ENCODE data around the gene WWOX. TPM values are rescaled to one million over a fixed set of nuclear protein-coding genes. Genes with fewer than 3 reads are reported as not detected.

WWOX gene
- total and polyA plus RNA-seq, 2 donors (not counting 1 experiment from before 2014, with no cell fraction given), result 10.5 to 42.3 TPM

- no peaks in the 10 kb centered on the region for H3K4me1 ChIP-seq (ENCODE audit: control insufficient read depth in 2 of 2, insufficient read depth in 2 of 2, low read length in 2 of 2)
- POLR2A ChIA-PET, result no interaction called here
- no peaks in the 10 kb centered on the region for H4K20me1 ChIP-seq (ENCODE audit: control insufficient read depth, insufficient read depth, low read length, poor library complexity, severe bottlenecking)
- Mint-ChIP-seq H3K9me3 (ENCODE audit: insufficient read depth) (no peaks in the 10 kb centered on the region), H3K4me1 (no peaks in the 10 kb centered on the region), H3K4me3 (no peak overlapping the region), H3K27me3 (no peaks in the 10 kb centered on the region), H3K27ac (no peak overlapping the region)
- CTCF ChIA-PET, result interaction anchor here (1.0 kb wide), 1 partner anchor 189 kb away, joined by 3 read pairs; no protein-coding TSS in a partner anchor
- no peaks in the 10 kb centered on the region for H3K79me2 ChIP-seq (ENCODE audit: control insufficient read depth, insufficient read depth, low read length)
- H3K27me3 ChIP-seq (replicated peaks in 1 of 4; ENCODE audit: control extremely low read depth in 1 of 4, control insufficient read depth in 3 of 4, insufficient read depth in 4 of 4, low read length in 3 of 4), result no peaks in the 10 kb centered on the region
- ATAC-seq (ENCODE audit: low read depth), result no peak
- TF ChIP-seq EZH2 (IDR thresholded peaks at IDR 0.05; ENCODE audit: borderline replicate concordance, insufficient read depth, low read depth, low read length, poor library complexity, severe bottlenecking), result no peak
- no peak for DNase-seq
- intact Hi-C loops (cut with micrococcal nuclease), result no loop called here
- no peak overlapping the region for H3K4me3 ChIP-seq (ENCODE audit: control extremely low read depth in 1 of 5, extremely low read depth in 1 of 5, insufficient read depth in 1 of 5, low read depth in 2 of 5, low read length in 4 of 5)
- 98% methylated on average over 6 of the region's 13 CpGs for WGBS (ENCODE audit: insufficient coverage)
- H3K4me2 ChIP-seq (replicated peaks; ENCODE audit: low read depth, low read length, poor library complexity, severe bottlenecking), result no peak overlapping the region
- no peak overlapping the region for H3K9ac ChIP-seq (ENCODE audit: low read length)
- H2AFZ ChIP-seq (ENCODE audit: insufficient read depth, low read depth, low read length, poor library complexity, severe bottlenecking), result no peak overlapping the region
- H3K36me3 ChIP-seq (replicated peaks in 1 of 2; ENCODE audit: control extremely low read depth in 1 of 2, control insufficient read depth in 1 of 2, extremely low read depth in 1 of 2, insufficient read depth in 2 of 2, low read length in 1 of 2), result no peaks in the 10 kb centered on the region
- H3K27ac ChIP-seq (ENCODE audit: low read length in 2 of 2), result no peak overlapping the region
- H3K9me3 ChIP-seq (ENCODE audit: control extremely low read depth in 1 of 3, control insufficient read depth in 2 of 3, insufficient read depth in 1 of 3, low read length in 2 of 3), result no peaks in the 10 kb centered on the region
Measured at GRCh38 chr16:78249056-78249455, 149.6 kb downstream of the WWOX start.

- Histone ChIP-seq H3K4me1 (ENCODE audit: control insufficient read depth in 2 of 2, insufficient read depth in 2 of 2, low read length in 2 of 2) (no peaks in the 10 kb centered on the region), H3K4me3 (ENCODE audit: control extremely low read depth in 1 of 5, extremely low read depth in 1 of 5, insufficient read depth in 1 of 5, low read depth in 2 of 5, low read length in 4 of 5) (no peak overlapping the region), H3K27ac (ENCODE audit: low read length in 2 of 2) (no peak overlapping the region), H2AFZ (ENCODE audit: insufficient read depth, low read depth, low read length, poor library complexity, severe bottlenecking) (no peak overlapping the region), H3K4me2 (replicated peaks; ENCODE audit: low read depth, low read length, poor library complexity, severe bottlenecking) (no peak overlapping the region), H3K27me3 (replicated peaks in 1 of 4; ENCODE audit: control extremely low read depth in 1 of 4, control insufficient read depth in 3 of 4, insufficient read depth in 4 of 4, low read length in 3 of 4) (no peaks in the 10 kb centered on the region), H3K9ac (ENCODE audit: low read length) (no peak overlapping the region), H3K9me3 (ENCODE audit: control extremely low read depth in 1 of 3, control insufficient read depth in 2 of 3, insufficient read depth in 1 of 3, low read length in 2 of 3) (no peaks in the 10 kb centered on the region), H4K20me1 (ENCODE audit: control insufficient read depth, insufficient read depth, low read length, poor library complexity, severe bottlenecking) (no peaks in the 10 kb centered on the region), H3K79me2 (ENCODE audit: control insufficient read depth, insufficient read depth, low read length) (no peaks in the 10 kb centered on the region), H3K36me3 (replicated peaks in 1 of 2; ENCODE audit: control extremely low read depth in 1 of 2, control insufficient read depth in 1 of 2, extremely low read depth in 1 of 2, insufficient read depth in 2 of 2, low read length in 1 of 2) (no peaks in the 10 kb centered on the region)
- Mint-ChIP-seq H3K4me3 (no peak overlapping the region), H3K9me3 (ENCODE audit: insufficient read depth) (no peaks in the 10 kb centered on the region), H3K27me3 (no peaks in the 10 kb centered on the region), H3K4me1 (no peaks in the 10 kb centered on the region), H3K27ac (no peak overlapping the region)
- CTCF ChIA-PET, result no interaction called here
- no peak for DNase-seq
- POLR2A ChIA-PET, result no interaction called here
- ATAC-seq (ENCODE audit: low read depth), result no peak
- TF ChIP-seq EZH2 (IDR thresholded peaks at IDR 0.05; ENCODE audit: borderline replicate concordance, insufficient read depth, low read depth, low read length, poor library complexity, severe bottlenecking) (no peak), CTCF (IDR thresholded peaks at IDR 0.05) (no peak)
- intact Hi-C loops (cut with micrococcal nuclease), result no loop called here
- 100% methylated on average over 2 of the region's 3 CpGs for WGBS (ENCODE audit: insufficient coverage)
Measured at GRCh38 chr16:78249832-78250231, 150.4 kb downstream of the WWOX start.
